MM.1S (cell line): Measurements from ENCODE around the gene SCN3B.

Source experiments
- CTCF ChIP-seq: fragments of 300-600 bp; sonication (generic); IDR thresholded peaks from 2 replicates; pipeline ENCODE4 v1.5.1; 2016; ENCODE audit warnings: antibody characterized with exemption, low read length, mixed read lengths
- EZH2phosphoT487 ChIP-seq: fragments of 300-600 bp; sonication (generic); IDR thresholded peaks from 2 replicates; pipeline ENCODE4 v1.6.1; 2018; ENCODE audit warnings: antibody characterized with exemption, low read length

DNA sequence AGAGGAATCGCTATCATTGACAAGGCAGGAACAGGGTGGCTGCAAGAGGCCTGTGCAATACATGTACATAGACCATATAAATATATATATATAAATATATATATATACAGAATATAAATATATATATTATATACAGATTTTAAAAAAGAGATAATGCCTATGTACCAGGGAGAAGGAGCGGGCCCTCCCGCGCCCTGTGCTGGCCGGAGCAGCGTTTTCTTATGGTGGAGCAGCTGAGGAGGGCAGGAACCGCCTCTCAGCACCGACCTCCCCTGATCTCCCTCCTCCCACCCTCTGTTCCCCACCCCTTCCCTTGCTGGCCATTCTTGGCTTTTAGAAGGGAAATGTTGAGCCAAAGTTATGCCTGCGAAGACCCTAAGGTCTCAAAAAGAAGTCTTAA, 31.8 kb downstream of the SCN3B start:
- no peak for TF ChIP-seq CTCF
- TF ChIP-seq EZH2phosphoT487: no peak
